KG1 (cell line): Measurements from ENCODE around the gene ADH5.
"Not testable (repeated sequence)": the region's sequence is repeated elsewhere in the genome, so short reads cannot be mapped to it uniquely, and the experiment has no call there.

ENCODE experiments used
- DNase-seq: peaks from one replicate; lab custom pipeline; 2025; lab: John Stamatoyannopoulos, UW

ADH5 gene

DNA sequence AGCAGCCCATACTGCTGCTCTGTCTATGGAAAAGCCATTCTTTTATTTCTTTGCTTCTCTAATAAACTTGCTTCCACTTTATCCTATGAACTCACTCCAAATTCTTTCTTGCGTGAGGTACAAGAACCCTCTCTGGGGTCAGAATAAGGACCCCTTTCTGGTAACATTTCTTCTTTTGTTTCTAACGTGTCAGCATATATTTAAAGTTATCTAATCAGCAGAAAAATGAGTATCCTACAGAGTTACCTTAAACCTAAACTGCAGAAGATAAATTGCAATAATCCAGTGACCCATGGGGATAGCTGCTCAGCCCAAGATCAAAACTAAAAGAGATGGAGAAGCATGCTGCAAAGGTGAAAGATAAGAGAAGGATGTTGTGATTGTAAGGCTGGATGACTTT is 4.0 kb downstream of the ADH5 start:
- no peak for DNase-seq

DNA sequence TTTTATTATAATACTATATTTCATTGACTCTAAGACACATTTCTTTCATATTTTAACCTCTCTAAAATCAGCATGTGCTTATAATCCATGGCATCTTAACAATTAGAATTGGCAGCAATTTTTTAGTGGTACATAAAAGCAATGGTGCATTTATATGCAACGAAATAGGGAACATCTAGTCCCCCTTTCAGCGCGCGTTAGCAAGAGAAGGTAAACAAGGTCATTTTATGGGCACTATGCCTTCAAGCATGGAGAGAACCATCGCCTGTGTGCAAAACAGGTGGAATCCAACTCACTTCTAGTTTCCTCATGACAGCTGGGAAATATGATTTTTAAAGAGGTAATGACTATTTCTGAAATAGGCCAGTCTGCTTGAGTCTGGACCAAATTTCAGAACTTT is 6.4 kb downstream of the ADH5 start:
- no peak for DNase-seq

DNA sequence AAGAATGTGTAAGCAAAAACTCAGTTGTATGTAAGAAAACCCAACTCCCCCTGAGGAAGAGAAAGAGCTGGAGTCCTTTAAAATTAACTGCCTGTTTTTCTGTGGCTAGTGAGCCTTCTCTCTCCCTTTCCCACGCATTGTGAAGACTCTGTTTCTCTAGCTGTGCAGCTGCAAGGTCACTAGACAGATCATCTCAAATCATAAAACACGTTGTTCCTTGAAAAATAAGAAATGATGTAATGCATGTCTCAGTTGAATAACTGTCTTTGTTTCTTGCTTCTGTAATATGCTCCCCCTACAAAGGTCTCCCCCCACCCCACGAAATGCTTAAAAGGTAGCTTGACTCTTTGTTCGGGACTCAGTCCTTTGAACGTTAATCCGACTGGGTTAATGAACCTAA is 7.7 kb downstream of the ADH5 start:
- DNase-seq: not testable (repeated sequence)

DNA sequence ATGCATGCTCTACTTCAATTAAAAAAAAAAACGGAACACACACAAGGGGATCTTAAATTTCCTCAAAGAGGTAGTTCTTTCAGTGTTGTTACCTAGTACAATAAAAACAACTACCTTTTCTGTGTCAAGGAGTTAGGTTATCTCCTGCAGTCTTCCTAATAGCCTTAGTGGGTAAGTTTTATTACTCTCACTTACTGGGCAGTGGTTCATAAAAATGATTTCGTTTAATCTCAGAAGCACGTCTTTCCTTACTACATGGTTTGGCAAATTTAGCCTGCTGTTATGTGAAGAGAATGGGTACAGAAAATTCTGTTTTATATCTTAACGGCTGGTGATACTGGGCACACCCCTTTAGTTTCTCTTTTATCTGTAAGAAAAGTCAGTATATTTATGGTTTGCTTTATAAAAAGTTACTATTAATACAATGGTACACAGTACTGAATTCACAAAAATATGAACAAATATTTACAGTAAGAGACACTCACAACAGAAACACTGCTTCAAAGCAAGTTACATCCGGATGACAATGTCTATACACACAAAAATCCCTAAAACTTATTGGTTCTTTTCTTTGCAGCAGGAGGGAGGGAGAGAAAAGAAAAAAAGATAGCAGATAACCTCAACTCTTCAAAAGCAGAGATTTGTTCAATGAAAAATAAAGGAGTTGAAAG is 8.8 kb downstream of the ADH5 start:
- DNase-seq: no peak

DNA sequence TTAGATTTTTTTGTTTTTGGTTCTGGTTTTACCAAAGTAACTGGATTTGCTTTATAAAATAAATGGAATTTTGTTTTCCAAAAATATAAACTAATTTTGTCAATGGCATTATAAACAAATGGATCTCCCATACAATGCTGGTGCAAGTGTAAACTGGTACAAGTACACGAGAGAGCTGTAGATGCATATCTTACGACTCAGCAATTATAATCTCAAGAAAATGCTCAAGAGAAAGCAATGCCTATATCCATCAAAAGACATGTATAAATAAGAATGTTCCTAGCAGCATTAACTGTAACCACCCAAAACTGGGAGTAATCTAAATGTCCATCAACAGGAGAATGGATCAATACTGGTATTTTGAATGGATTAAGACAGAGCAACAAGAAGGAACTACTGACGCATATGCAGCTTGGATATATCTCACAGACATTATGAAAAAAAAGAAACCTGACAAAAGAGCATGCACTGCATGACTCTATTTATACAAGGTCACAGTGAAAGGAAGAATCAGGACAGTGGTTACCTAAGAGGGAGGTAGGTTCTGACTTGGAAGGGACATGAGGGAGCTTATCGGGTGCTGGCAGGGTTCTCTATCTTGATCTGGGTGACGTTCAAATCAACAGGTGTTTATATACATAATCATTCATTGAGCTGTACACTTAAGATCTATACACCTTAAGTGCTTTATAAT is 9.5 kb downstream of the ADH5 start:
- DNase-seq: no peak

DNA sequence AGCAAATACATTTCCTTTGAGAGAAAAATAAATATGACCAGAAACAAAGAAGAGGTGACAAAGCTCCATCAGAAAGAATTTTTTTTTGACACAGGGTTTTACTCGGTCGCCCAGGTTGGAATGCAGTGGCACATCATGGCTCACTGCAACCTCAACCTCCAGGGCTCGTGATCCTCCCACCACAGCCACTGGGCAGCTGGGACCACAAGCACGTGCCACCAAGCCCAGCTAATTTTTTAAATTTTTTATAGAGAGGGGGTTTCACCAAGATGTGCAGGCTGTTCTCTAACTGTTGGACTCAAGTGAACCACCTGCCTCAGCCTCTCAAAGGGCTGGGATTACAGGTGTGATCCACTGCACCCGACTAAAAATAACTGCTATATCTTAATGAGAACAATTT is 10.3 kb downstream of the ADH5 start:
- DNase-seq: no peak

DNA sequence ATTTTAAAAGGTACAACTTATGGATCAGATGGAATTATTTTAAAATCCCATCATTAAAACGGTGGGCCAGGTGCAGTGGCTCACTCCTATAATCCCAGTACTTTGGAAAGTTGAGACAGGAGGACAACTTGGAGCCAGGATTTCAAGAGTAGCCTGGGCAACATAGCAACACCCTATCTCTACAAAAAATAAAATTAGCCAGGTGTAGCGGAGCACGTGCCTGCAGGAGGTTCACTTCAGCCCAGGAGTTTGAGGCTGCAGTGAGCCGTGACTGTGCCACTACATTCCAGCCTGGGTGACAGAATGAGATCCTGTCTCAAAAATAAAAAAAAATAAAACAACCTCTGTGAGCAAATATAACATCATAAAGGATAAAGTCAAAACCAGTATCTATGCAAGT is 11.4 kb downstream of the ADH5 start:
- DNase-seq: no peak

DNA sequence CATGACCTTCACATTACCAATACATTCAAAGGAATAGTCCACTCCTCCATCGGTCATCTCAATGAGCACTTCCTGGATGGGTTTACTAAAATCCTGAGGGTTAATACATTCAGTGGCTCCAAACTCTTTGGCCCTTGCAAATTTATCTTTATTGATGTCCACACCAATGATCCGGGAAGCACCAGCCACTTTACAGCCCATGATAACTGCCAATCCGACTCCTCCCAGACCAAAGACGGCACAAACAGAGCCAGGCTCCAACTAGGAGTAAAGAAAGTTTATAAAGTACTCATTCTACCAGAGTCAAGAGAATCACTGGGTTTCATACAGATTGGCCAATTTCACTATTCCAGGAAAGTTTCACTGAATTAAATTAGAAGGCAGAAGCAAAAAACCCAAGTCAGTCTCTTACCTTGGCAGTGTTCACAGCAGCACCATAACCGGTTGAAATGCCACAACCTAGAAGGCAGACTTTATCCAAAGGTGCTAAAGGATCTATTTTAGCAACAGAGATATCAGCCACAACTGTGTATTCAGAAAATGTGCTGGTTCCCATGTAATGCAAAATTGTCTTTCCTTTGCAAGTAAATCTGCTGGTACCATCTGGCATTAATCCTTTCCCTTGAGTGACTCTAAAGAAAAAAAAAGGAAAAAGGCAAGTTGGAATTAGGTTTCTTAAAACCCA is 12.2 kb downstream of the ADH5 start:
- no peak for DNase-seq

DNA sequence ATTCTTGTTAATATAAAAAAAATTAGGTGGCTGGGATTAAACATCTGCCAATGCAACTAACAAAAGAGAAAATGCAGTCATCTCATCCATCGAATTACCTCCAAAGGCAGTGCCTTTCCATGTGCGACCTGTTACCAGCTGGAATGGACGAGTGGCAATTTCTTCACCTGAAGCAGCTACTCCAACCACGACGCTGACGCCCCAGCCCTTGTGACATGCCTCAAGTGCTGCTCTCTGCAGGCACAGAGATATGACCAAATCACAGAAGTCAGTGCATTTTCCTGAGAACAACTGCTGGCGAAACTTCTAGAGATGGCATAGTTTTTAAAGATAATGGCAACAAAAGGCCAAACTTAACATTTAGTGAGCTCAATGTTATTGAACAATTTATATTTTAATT is 13.8 kb downstream of the ADH5 start:
- no peak for DNase-seq

DNA sequence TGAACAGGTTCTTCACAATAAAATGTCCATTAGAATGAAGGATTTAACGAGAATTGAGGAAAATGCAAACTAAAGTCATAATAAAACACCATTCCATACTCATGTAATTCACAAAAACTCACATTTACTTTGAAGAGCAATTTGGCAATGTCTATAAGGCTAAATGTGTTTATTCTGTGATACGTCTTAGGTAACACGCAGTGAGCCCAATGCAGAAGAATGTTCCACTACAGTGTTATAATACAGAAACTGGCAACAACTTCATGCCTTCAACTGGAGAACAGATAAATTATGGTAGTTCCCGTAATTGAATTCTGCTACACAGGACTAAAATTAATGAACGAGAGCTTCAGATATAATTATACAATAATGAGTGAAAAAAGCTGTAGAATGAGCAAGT is 17.4 kb downstream of the ADH5 start:
- no peak for DNase-seq

DNA sequence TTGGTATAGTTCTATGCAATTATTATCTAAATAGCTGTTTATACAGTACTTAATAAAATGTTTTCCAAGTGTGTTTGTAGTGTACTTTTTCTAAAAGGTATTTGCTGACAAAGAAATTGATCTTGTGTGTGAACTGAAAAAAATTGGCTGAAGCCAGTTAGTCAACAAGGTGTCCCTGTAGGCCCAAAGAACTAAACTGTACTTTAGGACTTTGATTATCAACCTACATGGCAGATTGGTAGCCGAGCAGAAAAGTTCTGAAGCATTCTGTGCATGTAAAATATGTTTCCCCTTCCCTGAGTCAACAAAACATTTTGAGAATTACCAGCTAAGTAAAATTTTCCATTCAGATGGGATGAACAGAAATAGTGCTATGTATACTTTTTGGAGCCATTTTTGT is 21.0 kb downstream of the ADH5 start:
- DNase-seq: no peak

DNA sequence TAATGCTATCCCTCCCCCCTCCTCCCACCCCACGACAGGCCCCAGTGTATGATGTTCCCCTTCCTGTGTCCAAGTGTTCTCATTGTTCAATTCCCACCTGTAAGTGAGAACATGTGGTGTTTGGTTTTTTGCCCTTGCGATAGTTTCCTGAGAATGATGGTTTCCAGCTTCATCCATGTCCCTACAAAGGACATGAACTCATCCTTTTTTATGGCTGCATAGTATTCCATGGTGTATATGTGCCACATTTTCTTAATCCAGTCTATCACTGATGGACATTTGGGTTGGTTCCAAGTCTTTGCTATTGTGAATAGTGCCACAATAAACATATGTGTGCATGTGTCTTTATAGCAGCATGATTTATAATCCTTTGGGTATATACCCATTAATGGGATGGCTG is 23.1 kb downstream of the ADH5 start:
- not testable (repeated sequence) for DNase-seq

DNA sequence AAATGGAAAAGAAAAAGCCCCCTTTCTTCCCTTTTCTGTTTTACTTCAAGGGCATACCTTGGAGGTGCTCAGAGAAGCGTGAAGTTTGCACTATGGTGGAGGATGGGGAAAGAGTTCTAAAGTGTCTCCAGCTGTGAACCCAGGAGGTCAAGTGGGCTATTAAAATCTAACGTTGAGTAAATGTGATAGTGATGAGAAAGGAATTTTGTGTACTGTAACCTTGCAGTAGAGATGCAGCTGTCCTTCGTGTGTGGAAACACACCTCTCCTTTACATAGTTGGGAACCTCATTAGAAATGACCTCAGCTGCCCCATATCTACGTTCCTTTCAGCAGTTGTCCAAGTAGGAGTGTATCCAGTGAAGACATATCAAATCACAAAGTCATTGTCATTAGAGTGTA is 26.5 kb downstream of the ADH5 start:
- no peak for DNase-seq

DNA sequence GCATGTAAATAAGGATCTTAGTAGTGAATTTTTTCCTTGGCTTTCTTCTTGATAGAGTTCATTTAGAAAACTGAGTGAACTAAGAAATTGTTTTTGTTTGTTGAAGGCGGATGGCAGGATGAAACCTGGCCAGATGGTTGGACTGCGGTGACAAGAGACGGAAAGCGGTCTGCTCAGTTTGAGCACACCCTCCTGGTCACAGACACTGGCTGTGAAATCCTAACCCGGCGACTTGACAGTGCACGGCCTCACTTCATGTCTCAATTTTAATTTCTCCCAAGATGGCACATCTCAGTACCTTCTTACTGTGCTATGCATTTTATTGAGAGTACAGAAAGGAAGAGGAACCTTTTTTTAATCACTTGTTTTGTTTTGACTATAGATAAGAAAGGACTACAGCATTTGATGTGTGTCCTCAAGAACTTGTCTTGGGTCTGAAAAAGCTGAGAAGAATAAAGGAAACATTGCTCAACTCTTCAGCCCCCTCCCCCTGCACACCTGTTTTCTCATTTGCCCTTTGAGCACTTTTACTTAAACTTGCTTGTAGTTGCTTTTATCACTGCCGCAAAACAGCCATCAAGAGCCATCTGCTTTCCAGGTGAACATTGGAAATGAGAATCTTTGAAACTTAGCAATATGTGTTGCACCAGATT is 27.4 kb downstream of the ADH5 start:
- DNase-seq: no peak

DNA sequence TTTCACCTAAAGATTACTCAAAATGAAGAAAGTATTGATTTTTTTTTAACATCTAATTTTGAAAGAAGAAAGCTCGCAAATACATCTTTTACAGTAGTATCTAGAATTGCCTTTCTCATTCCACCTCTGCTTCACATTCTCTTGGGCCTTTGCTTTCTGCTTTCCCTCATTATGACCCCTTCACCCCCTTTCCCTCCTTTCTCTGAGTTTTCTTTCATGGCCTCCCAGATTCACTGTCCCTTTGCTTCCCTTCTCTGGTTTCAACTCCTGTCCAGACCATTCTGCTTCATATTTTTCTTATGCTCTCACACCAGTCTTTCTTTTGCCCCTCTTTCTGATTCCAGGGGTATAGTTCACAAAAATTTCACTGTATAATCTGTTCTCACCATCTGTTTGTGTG is 29.0 kb downstream of the ADH5 start:
- DNase-seq: no peak

DNA sequence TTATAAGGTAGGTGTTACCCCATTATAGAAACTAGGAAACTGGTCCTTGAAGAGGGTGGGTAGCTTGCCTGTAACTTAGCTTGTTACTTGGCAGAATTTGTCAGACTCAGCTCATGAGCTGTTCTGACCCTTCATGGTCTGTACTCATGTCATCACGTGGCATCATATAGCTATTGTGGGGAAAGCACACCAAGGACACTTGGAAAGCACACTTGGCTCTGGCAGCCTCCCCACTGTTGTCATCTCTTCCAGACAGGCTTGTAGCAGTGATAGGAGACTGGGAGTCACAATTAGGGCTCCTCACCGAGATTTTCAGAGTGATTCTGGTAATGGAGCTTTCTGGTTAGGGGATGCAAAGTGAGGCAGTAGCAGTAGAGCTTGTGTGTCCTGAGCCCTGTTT is 30.4 kb downstream of the ADH5 start:
- no peak for DNase-seq

DNA sequence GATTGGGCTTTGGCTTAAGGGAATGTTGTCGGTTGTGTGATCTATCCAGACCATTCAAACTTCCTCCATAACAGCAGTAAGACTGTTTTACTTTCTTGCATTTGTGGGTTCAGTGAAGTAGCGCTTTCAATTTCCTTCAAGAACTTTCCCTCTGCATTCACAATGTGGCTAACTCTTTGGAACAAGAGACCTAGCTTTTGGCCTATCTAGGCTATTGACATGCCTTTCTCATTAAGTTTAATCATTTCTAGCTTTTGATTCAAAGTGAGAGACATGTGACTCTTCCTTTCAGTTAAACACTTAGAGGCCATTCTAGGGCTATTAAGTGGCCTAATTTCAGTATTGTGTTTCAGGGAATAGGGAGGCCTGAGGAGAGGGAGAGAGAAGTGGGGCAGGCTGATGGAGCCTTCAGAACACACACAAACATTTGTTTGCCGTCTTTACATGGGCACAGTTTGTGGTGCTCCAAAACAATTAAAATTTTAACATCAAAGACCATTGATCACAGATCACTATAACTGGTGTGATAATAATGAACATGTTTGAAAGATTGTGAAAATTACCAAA is 34.1 kb downstream of the ADH5 start:
- no peak for DNase-seq

DNA sequence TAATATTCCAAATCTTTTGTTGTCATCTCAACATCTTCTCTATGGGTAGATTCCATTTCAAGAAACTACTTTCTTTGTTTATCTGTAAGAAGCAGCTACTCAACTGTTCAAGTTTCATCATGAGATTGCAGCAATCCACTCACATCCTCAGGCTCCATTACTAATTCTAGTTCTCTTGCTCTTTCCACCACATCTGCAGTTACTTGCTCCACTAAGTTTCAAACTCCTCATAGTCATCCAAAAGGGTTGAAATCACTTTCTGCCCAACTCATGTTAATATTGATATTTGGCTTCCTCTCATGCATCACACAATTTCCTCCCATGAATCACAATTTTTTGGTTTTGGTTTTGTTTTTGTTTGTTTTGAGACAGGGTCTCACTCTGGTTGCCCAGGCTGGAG is 35.7 kb downstream of the ADH5 start:
- no peak for DNase-seq

DNA sequence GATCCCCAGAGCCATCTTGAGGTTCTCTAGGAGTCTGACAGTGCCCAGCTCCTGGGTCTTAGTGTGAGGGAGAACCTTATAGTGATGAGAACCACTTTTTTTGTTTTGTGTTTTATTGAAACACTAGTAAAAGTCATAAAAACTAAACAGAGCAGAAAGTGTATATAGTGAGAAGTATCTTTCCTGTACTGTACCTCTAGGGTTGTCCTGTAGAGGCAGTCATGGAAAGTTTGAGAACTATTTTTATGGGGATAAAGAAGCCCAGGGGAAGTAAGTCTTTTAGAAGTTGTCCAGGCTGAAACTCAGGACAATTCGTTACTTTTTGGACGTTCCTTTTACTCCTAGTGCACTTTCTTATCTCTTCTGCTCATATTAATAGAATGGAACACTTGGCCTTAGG is 40.9 kb downstream of the ADH5 start:
- DNase-seq: no peak

DNA sequence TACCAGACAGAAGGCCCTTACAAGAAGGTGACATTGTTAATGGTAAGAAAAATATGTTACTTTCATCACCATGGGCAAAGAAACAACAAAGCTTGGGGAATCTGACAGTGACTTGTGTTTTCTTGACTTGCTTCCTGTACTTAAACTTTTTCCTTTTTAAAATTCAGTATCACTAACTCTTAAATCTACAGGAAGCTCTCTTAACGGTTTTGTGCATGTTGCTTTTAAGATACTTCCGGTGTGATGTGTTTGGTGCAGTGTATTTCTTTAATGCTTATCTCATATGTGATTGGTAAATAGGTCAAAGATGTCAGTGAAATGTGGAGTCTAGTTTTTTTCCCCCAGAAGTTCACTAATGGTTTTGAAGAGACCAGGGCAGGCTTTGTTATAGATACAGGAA is 45.2 kb downstream of the ADH5 start:
- DNase-seq: no peak

DNA sequence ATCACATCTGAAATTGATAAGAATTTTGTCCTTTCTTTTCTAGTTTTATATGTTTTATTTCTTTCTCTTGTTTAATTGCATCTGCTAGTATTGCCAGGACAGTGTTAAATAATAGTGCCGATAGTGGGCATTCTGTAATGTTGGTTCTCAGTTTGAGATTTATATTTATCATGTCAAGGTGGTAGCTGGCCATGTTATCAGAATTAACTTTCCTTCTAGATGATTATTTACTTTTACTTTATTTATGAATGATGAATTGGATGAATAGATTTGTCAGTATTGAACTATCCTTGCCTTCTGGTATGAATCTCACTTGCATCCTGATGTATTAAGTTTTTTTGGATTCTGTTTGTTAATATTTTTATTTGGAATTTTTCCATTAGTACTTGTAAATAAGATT is 50.4 kb downstream of the ADH5 start:
- no peak for DNase-seq

DNA sequence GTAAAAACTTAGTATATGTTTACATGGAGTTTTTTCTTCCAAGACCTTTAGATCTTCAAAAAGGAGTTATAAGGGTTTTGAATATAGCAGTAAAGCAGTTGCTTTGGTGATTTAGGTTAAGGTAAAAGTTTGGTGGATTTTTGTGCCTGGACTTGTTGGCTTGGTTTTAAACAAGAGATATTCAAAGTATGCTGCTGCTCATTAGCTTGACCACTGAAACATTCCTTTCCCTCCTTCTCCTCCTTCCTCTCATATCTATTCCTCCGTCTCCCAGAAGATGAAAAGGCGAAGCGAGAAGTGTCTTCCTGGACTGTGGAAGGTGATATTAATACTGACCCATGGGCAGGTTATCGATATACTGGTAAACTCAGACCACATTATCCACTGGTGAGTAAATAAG is 54.6 kb downstream of the ADH5 start:
- no peak for DNase-seq

DNA sequence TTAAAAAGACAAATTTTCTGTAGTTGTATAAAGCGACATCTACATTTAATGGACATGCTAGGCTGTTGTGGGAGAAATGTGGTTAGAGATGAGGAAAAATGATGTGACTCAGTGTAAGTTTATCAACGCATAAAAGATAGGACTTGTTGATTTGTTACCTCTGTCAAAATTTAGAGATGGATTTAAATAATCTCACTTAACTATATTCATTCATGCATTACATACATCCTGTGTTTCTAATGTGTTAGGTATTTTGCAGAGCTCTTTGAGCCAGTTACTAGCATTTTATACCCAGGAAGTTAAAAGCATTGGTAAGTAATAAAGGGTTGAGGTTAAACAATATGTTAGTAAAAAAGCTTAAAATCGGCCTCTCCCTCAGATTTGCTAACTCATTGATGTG is 58.7 kb downstream of the ADH5 start:
- DNase-seq: no peak
